CD4-positive, alpha-beta T cell treated with Interleukin-2 at 100 ng/mL for 4 hours (primary cell): Measurements from ENCODE around the gene MRRF.
A peak's percentile ranks its signal among the peaks of the same experiment; 100 is the strongest.

ENCODE experiments used
- DNase-seq: peaks from one replicate; pipeline ENCODE4 v3.0.0-alpha.2; 2020; ENCODE audit warnings: low spot score

MRRF gene, protein sequence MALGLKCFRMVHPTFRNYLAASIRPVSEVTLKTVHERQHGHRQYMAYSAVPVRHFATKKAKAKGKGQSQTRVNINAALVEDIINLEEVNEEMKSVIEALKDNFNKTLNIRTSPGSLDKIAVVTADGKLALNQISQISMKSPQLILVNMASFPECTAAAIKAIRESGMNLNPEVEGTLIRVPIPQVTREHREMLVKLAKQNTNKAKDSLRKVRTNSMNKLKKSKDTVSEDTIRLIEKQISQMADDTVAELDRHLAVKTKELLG

DNA sequence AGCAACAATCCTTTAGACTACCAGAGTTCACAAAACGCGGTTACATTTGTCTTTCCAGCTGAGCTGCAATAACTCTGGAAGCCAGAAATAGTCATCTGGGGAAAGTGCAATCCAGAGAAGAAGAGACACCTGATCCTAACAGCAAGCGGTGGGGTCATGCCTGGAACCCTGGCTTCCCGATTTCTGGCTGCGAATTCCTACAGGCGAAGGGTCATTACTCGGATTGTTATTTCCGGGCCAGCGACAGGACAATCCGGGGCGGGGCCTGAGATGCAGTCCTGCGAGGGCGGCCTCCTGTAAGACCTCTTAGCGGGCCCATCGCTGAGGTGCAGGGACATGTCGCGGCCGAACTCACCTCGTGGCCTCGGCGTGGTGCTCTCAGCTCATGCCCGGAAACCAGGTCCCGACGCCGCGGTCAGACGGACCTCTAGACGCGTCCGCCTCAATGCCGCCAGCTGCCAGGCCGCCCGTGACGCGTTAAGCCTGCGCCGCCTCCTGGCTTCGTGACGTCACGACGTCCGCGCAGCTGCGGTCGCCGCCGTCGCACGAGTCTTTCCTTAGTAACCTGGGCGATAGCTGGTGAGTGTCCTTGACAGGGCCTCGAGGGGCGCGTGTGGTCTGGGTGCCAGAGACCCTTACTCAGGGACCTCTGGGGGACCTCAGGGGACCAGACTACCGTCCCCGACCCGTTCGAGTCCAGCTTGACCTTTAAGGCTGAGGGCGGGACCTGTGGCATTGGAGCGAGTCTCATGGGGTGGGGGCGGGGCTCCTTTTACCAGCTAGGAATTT is at the start of gene MRRF, which contains the start of gene RBM18:
TSS of gene MRRF (plus strand) at position 523 of the 789 bp plus-strand sequence. CDS start 6,010 bp downstream, outside the sequence.
TSS of gene RBM18 (minus strand) at position 481 of the 789 bp plus-strand sequence. CDS start 3,348 bp downstream, outside the sequence.
- peak; percentile 83 for DNase-seq

DNA sequence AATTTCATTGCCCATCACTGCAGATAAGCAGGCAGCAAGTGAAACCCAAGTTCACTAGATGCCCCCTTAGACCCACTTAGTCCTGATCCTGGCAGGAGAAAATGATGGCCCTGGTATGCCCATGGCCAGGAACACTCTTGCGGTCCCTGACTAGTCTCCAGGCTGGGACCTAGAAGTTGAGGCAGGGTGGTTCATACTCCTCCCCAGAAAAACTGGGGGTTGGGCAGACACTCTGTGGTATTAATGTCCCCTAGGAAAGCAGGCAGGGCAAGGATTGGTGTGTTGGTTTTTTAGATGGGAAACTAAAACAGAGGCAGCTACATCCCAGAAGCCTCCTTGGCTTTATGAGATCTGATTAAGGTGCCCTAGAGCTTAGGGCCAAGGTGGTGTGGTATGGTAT is 49.0 kb upstream of the MRRF start:
- DNase-seq: no peak

DNA sequence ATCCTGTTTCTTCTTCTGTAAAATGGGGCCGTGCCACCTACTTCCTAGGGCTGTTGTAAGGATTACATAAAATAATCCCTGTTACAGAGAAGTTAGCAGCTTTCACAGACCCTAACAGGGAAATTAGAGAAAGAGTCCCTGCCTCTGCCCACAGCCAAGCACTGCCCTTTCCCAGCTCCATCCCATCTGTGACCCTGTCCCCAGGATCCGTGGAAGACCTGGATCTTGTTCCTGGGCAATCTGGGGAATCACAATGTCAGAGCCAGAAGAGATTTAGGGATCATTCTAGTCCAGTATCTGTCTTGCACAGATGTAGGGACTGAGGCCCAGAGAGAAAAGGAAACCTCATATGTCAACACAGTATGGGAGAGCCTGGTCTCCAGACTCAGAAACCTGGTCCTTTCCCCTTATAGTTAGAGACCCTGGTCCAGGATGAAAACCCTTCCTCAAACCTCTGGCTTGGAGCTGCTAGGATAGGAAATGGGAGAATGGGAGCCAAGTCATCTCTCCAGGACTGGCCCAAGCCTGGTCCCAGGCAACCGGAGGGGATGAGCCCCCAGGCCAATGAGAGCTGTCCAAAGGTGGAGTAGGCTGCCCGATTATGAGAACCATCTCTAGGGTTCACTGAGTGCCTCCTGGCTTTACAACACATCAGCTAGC is 48.4 kb upstream of the MRRF start:
- no peak for DNase-seq

DNA sequence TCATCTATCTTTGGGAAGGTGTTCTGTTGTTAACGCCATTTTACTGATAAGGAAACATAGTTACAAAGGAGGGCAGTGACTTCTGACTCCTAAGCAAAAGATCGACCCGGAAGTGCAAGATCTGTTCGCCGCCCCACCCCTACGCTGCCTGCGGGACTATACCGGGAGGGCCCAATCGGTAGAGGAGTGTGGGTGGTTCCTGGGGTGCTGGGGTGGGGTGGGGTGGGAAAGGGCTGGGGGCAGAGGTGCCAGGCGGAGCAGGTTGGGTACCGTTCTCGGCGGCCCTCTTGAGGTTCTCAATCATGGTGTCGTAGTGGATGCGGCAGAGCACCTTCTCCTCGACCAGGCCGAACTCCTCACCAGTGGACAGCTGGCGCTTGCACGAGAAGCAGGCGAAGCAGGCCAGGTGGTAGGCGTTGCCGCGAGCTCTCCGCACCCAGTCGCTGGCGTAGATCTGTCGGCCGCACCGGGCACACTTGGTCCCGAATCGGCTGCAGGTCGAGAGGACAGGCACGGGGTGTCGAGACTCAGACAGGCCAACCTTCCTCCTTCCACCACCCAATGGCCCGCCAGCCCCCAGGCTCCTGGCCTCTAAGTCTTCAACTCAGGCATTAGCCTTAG is 47.8 kb upstream of the MRRF start:
- no peak for DNase-seq

DNA sequence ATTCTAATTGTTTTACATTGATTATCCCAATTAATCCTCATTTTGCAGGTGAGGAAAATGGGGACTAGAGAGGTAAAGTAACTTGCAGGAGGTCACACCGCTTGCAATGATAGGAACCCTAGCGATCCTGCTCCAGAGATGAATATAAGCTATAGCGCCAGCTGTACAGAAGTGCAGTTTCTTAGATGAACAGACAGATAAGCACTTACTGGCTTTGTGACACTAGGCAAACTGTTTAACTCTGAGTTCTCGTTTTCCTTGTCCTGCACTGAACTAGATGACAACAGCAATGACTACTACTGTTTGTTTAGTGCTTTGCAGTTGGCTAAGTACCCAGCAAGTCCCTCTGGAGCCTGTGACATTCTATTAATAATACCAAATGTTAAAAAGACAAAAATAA is 47.0 kb upstream of the MRRF start:
- no peak for DNase-seq

DNA sequence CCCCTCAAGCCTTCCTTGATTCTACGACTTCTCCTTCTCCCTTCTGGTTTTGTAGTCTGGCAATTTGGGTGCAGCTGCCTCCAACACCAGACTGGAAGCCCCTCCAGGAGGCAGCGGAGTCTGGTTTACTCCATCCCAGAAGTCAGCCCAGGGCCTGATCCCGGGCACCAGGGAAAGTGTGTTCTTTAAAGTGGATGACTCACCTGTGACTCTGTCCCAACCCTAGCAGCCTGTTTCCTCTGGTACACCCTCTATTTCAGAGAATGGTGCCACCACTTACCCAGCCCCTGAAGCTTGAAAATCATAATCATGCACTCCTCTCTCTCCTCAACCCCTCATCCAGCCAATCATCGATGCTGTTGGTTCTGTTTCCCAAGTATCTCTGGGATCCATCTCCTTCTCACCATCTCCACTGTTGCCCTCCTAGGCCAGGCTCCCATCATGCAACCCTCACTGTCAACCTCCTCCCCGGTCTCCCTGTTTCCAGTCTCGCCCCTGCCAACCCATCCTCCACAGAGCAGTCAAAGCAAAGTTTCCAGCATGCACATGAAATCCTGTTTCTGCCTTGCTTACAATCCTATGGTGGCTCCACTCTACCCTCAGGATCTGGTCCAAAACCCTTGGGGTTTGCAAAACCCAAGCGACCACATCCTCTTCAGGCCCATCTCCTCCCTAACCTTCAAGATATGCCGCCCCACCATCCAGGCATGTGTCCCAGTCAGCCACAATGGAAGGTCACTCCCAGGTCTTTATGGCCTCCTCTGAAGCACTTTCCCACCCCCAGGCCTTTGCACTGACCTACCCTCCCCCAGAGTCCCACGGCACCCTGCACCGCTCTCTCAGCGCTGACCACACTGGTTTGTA is 46.4 kb upstream of the MRRF start:
- no peak for DNase-seq

DNA sequence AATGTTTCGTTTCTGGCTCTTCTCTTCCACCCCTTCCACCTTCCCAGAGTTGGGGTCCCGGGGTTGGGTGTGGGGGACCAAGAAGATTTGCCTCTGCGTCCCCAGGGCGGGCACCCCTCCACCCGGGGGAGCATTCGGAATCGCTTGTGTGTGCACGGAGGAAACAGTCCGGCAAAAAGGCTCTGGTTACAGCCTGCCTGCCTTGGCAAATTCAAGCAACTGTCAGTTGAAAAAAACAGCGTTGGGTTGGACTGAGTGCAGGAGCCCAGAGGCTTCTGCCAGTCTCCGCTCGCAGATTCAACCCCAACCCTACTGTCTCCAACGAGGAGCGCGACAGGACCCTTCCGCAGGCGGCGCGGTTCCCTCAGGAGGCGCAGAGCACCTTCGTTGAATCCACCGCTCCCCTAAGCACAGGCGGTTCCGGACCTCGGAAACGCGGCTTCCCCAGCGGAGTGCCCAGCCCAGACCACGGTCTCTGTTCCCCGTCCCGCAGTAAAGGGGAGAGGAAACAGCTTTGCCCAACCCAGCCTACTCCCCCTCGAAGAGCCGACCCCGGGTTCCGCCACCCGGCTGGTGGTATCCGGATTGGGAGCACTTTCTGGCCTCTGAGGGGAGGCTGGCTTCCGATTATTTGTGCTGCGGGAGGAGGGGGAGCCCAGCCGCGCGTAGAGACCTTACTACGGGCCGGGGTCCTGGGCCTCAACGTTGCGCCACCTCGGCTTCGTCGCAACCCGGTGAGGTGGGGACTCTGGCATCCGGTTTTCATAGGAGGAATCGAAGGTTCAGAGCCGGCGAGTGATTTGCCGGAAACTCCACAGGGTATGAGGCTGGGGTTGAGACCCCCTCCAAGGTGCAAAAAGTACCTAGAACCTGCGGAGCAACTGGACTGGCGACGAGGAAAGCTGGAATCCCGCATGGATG is 45.5 kb upstream of the MRRF start:
- no peak for DNase-seq

DNA sequence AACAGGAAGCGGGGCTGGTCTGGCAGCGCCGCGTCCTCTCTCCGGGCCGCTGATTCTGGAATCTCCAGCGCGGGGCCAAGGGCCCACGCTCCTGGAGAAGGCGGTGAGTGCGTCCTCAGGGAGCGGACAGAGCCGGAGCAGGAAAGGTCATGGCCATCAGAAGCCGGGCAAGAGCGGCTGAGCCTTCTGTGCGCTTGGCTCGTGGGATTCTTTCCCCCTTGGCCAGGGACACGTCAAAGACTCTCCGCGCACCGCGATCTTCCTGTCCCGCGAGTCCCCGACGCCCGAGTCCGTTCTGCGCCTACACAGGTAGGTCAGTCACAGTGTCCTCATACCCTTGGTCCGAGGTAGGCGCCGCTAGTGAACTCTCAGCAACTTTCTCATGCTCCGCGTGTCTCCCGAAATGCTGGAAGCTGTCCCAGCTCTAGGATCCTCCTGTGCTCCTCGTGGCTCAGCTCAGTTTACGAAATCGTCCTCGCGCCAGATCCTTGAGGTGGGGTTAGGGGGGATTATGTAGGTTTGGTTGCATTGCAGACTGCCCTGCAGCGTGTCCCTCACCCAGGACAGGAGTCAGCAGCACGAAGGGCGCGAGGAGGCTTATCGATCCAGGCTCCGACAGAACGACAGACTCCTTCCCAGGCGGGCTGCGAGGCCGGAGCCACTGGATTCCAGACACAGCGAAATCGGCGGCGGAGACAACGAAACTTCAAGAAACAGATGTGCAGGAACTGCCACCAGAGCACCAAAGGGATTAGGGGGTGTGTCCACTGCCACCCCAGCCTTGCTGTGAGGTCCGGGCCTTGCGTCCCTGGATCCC is 44.6 kb upstream of the MRRF start:
- no peak for DNase-seq

DNA sequence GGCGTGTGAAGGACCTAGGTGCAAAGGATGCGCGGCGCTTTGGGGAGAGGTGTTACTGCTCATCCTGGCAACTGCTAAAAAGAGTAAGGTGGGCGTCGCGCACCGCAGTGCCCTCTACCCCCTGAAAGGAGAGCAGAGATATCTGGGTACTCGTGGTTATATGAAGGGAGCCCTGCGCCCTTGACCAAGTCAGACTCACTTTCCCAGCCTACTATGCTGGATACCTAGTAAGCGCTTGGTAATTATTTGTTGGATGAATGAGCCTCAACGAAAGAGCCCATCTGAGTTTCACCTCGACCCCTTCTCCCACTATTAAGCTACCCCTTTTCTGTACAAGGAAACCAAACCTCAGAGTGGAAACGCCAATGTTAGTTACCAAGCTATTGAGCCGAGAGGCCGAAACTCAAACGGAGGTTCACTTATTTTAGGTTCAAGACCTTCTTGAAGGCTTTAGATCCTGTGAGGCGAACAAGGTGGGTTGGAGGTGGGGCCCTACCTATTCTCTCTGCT is 44.0 kb upstream of the MRRF start:
- DNase-seq: no peak

DNA sequence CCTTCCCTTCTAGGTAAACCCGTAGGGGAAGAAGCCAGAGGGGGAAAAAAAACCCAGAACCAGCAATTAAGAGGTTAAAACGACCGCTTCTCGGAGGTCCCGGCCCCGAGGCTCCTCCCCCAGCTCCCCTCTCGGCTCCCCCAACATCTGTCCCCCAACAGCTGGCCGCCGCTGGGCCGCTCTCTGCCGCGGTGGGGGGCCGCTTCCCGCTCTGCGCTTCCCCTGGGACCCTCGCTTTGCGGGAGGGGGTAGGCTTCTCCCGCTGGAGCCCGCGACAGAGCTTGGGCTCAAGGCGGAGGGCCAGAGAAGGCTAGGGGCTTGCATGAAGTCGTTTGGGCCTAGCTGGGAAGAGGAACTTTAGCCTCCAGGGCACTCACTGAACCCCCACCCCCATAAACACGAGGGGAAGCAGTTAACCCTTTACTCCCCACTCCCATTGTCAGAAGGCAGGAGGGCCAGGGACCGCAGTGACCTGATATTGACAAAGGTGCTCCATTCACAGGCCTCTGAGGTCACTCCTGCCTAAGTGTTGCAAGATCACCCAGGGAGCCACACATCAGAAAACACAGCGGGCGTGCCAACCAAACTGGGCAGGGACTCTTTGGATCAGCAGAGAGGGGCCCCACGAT is 43.4 kb upstream of the MRRF start:
- no peak for DNase-seq

DNA sequence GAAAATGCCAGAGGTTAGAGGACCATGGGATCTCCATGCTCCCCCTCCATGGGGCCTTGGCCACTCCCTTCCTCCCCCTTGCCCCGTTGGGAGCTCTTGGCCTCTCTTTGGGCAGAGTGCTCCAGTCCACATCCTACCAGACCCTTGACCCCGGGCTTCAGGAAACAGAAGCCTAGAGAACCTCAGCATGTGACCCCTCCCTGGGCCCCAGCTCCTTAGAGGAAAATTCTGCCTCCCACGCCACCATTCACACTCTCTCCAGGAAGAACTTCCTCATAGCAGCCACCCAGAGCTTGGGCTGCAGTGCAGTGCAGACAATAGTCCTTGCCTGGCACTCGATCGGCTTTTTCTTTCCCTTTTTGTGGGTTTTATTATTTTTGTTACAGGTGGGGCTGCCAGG is 41.9 kb upstream of the MRRF start:
- DNase-seq: no peak

DNA sequence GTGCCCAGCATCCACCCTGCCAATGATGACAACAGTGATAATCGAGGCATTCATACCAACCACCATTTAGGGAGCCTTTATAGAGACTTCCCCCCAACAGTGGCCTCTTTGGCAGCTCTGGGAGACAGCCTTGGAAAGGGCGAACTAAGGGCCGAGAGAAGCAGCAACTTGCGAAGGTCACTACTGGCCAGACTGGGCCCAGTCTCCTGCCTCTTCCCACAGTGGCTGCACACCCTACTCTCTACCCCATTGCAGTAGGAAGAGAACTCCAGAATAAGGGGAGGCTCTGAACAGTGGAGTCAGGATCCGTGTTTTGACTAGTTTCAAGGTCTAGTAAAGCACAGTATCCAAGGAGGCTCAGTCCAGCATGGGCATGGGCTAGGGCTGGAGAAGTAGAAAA is 41.2 kb upstream of the MRRF start:
- no peak for DNase-seq

DNA sequence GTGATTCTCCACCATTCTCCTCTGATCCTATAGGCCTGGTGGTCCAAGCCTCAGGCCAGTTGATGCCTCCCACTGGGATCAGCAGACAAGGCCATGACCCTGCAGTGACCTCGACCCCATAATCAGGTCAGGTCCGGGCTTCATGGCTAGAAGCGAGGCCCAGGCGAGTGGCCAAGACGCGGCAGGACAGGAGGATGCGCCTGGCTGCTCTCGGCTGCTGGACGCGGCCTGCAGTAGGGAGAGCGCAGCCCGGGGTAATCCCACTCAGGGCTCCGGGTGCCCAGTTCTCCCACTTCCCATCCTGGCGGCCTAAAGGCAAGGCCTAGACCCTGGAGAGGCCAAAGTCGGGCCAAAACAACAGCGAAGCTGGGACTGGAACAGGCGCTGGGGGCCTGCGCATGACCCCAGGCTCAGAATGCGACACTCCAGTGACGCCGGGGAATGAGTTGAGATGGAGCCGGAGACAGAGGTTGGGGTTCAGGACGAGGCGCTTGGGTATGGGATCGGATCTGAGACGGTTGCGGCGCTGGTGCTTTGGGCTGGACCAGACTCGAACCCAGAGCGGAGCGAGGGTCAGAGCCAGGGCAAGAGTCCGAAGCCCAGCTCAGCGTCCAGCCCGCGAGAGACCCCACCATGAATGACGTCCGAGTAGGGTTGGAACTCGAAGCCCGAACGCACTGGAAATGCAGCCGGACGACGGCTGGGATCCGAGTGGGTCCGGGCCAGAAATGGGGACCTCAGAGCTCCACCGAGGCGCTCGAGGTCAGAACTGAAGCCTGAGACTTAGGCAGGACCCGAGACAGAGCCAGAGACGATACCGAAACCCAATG is 39.2 kb upstream of the MRRF start:
- no peak for DNase-seq

DNA sequence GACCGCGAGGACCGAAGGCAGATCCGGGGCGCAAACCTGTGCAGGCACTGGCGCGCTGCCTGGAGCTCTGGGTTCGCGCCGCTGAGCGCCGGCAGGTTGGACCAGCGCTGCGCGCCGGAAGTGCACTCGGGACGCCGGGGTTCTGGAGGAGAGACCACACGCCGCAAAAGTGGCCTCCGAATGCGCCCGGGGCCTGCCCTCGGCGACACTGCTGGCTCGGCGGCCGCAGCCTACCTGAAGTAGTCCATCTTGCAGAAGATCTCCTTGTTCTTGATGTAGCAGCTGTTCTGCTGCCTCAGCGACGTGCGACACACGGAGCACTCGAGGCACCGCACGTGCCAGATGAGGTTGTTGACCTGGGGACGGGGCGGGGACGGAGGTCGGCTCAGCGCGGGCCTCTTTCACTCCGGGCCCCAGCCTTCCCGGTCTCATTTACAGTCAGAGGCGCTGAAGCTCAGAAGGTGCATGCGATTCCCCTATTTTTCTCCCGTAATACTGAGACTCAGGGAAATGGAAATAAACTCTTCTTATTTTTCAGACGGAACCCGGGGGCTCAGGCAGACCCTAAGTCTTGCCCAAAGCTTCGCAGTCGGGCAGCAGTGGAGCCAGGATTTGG is 38.4 kb upstream of the MRRF start:
- DNase-seq: no peak

DNA sequence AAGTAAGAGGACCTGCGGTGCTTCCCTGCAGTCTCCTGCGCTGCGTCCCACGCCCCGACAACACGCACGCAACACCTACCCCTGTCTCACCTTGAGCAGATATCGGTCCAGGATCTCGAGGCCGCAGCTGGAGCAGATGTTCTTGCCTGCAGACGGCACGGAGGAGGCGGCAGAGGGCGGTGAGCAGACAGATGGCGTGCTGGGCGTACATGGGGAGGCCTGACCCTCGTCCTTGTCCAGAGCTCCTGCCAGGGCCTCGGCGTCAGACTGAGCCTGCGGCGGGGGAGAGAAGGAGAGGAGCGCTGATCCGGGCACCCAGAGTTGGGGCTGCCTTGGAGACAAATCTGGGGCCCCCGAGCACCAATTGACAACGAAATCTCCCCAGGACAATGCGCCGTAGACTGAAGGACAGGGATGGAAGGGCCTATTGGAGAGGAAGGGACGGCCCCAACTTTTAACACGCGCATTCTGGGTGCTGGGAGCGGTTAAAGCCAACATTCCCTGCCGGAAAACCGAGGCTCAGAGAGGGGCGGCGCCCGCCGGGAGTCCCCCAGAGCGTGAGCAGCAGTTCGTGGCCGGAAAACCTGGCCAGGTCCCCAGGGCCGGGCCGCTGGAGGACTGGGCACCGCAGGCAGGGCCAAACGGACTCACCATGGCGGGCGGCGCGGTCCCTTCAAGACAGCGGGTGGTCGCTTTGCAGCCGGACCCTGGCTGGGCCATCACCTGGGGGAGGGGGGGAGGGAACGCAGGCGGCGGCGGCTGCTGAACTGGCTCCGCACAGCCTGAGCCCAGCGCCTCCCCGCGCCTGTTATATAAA is 37.7 kb upstream of the MRRF start:
- no peak for DNase-seq

DNA sequence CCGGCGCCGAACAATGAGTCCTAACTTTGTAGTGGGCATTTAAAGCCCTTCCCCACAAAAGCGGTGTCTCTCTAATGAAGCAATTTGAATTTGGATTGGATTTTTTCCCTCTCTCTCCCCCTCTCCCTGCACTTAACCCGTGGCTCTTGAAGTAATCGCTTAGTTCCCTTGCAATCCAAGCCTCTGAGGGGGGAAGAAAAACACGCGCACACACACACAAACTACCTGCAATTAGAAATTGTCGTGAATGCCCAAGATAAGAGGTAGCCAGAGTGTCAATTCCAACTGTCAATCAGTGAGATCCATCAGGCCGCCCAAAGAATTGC is 37.1 kb upstream of the MRRF start:
- DNase-seq: no peak

DNA sequence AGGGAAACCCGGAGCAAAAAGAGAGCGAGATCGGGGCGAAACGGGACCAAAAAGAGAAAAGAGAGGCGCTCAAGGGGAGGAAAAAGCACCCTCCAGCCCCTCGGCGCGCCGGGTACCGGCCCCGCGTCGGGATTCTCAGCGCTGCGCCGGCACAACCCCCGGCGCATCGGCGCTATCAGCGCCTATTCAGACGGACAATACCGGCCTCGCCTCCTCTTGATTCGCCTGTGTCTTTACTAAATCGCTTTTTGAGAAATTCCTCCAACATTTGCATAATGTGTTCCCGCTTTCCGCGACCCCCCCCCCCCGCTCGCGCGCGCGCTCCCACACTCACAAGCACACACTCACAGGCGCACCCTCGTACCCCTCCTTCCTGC is 36.5 kb upstream of the MRRF start:
- no peak for DNase-seq
